PC-3 (cell line): Measurements from ENCODE around the gene ACBD4. TPM values are rescaled to one million over a fixed set of nuclear protein-coding genes. Genes with fewer than 3 reads are reported as not detected.
A peak's percentile ranks its signal among the peaks of the same experiment; 100 is the strongest.

Source experiments
- ATAC-seq: fragments of 200-7000 bp; cut with Tn5 transposase; 2 replicates; pipeline ENCODE4 v1.9.1; 2020; ENCODE audit warnings: mild to moderate bottlenecking, moderate library complexity
- BruUV-seq: library from RNA; stranded (reverse); fragments of 400-500 nt; replicated peaks from 2 replicates; lab custom pipeline; 2021; lab: Mats Ljungman, UMichigan
- CTCF ChIA-PET: fragments of 300-600 bp; sonication (Branson Sonifier 250); formaldehyde crosslinking; loops from one replicate; lab custom pipeline; 2022; ENCODE audit warnings: antibody characterized with exemption; lab: Charles Lee
- POLR2A ChIA-PET: fragments of 300-600 bp; sonication (Branson Sonifier 250); formaldehyde crosslinking; loops from one replicate; lab custom pipeline; 2022; ENCODE audit warnings: antibody characterized with exemption; ENCODE audit not compliant: unreplicated experiment; lab: Charles Lee
- DNase-seq: peaks from one replicate; pipeline ENCODE4 v3.0.0-alpha.2; 2015
- H2AFZ ChIP-seq: fragments of 300-600 bp; sonication (generic); 2 replicates; pipeline ENCODE4 v1.6.0; 2016; ENCODE audit warnings: antibody characterized with exemption, low read length
- H3F3A ChIP-seq: fragments of 300-600 bp; sonication (generic); one replicate; pipeline ENCODE4 v1.6.0; 2017; ENCODE audit warnings: antibody characterized with exemption, low read length, control low read depth, mild to moderate bottlenecking; ENCODE audit not compliant: unreplicated experiment
- H3K27ac ChIP-seq: fragments of 300-600 bp; sonication (generic); 2 replicates; pipeline ENCODE4 v1.5.1; 2016; ENCODE audit warnings: mild to moderate bottlenecking, low read length
- H3K27me3 ChIP-seq: fragments of 300-600 bp; sonication (generic); 2 replicates; pipeline ENCODE4 v1.6.1; 2016; ENCODE audit warnings: low read length, mixed read lengths
- H3K36me3 ChIP-seq: fragments of 300-600 bp; sonication (generic); 2 replicates; pipeline ENCODE4 v1.6.1; 2016; ENCODE audit warnings: low read depth, mixed run types, low read length, mixed read lengths
- H3K4me1 ChIP-seq: fragments of 300-600 bp; sonication (generic); 2 replicates; pipeline ENCODE4 v1.5.1; 2016; ENCODE audit warnings: low read length; ENCODE audit not compliant: insufficient read depth
- H3K4me2 ChIP-seq: fragments of 300-600 bp; sonication (generic); 2 replicates; pipeline ENCODE4 v1.6.0; 2016; ENCODE audit warnings: low read length
- H3K4me3 ChIP-seq: fragments of 300-600 bp; sonication (generic); 2 replicates; pipeline ENCODE4 v1.5.1; 2016; ENCODE audit warnings: mild to moderate bottlenecking, low read length, mixed read lengths
- H3K79me2 ChIP-seq: fragments of 300-600 bp; sonication (generic); 2 replicates; pipeline ENCODE4 v1.6.1; 2017; ENCODE audit warnings: low read length, mixed read lengths
- H3K9ac ChIP-seq: fragments of 300-600 bp; sonication (generic); 2 replicates; pipeline ENCODE4 v1.6.0; 2016; ENCODE audit warnings: mild to moderate bottlenecking, low read length
- H3K9me2 ChIP-seq: fragments of 300-600 bp; sonication (generic); replicated peaks from 2 replicates; pipeline ENCODE4 v1.6.1; 2016; ENCODE audit warnings: mixed run types, low read length, mixed read lengths
- H3K9me3 ChIP-seq: fragments of 300-600 bp; sonication (generic); 2 replicates; pipeline ENCODE4 v1.6.1; 2016; ENCODE audit warnings: low read length, mixed read lengths
- H4K20me1 ChIP-seq: fragments of 300-600 bp; sonication (generic); 2 replicates; pipeline ENCODE4 v1.6.1; 2016; ENCODE audit warnings: low read length, mixed read lengths
- CTCF ChIP-seq: fragments of 300-600 bp; sonication (generic); conservative IDR thresholded peaks from 2 replicates; pipeline ENCODE4 v1.5.1; 2017; ENCODE audit warnings: antibody characterized with exemption, low read depth, mild to moderate bottlenecking, low read length
- EZH2 ChIP-seq: fragments of 300-600 bp; sonication (generic); IDR thresholded peaks from one replicate; pipeline ENCODE4 v1.6.1; 2017; ENCODE audit warnings: antibody characterized with exemption, mild to moderate bottlenecking, low read length; ENCODE audit not compliant: unreplicated experiment
- EZH2phosphoT487 ChIP-seq: fragments of 300-600 bp; sonication (generic); IDR thresholded peaks from 2 replicates; pipeline ENCODE4 v1.6.1; 2018; ENCODE audit warnings: mild to moderate bottlenecking, antibody characterized with exemption, low read length, borderline replicate concordance
- intact Hi-C: fragments of 100-400 bp; cut with micrococcal nuclease; formaldehyde crosslinking; loops from 2 replicates; pipeline ENCODE4 v1.9.0; 2023
- total RNA-seq: library from RNA; depleted of rRNA; stranded (reverse); fragments of >200 nt; gene quantifications from 2 replicates; pipeline ENCODE4 v1.2.3, GENCODE V29; 2014

Gene ACBD4
- total RNA-seq, 1 experiment from 2014 or later = 12.9 TPM

- Histone ChIP-seq H3K9ac (no peak overlapping the region), H3K4me1 (peaks cover 31% of the 10 kb centered on the region), H3F3A (no peaks in the 10 kb centered on the region), H3K27me3 (no peaks in the 10 kb centered on the region), H3K36me3 (no peaks in the 10 kb centered on the region), H3K9me3 (no peaks in the 10 kb centered on the region), H3K79me2 (peaks cover 34% of the 10 kb centered on the region), H3K4me3 (no peak overlapping the region), H3K27ac (no peak overlapping the region), H3K9me2 (no peaks in the 10 kb centered on the region), H4K20me1 (no peaks in the 10 kb centered on the region), H2AFZ (no peak overlapping the region), H3K4me2 (no peak overlapping the region)
- TF ChIP-seq EZH2 (no peak), EZH2phosphoT487 (no peak), CTCF (no peak)
- CTCF ChIA-PET = no interaction called here
- intact Hi-C loops = no loop called here
- POLR2A ChIA-PET = no interaction called here
- DNase-seq (no peak), ATAC-seq (no peak)
- BruUV-seq = no TSS peak
Measured at GRCh38 chr17:45120558-45120957, 14.9 kb upstream of the ACBD4 start.

DNA sequence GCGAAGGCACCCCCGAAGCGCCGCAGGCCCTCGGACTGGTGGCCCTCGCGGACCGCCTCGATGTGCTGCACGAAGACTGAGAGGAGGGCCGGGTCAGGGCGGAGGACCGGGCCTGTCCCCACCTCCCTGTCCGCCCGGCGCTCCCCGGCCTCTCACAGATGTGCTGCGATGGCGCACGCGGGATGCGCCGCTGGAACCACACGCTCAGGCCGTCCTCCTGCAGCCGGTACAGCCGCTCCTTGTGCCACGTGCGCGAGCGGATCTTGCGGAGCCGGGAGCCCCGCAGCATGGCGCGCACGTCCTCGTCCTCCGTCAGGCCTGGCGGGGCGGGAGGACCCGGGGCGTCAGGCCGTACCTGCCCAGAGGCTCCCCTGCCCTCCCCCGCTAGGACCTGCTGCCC, 14.4 kb upstream of the ACBD4 start:
- ChIA-PET POLR2A (no interaction called here), CTCF (no interaction called here)
- Histone ChIP-seq H3K79me2 (peaks cover 37% of the 10 kb centered on the region), H3K4me2 (no peak overlapping the region), H3K4me1 (peaks cover 31% of the 10 kb centered on the region), H3K4me3 (no peak overlapping the region), H3F3A (no peaks in the 10 kb centered on the region), H2AFZ (no peak overlapping the region), H3K9ac (no peak overlapping the region), H3K9me3 (no peaks in the 10 kb centered on the region), H3K36me3 (no peaks in the 10 kb centered on the region), H3K27ac (no peak overlapping the region), H4K20me1 (no peaks in the 10 kb centered on the region), H3K27me3 (no peaks in the 10 kb centered on the region), H3K9me2 (no peaks in the 10 kb centered on the region)
- no peak for TF ChIP-seq CTCF
- TF ChIP-seq EZH2 = no peak
- no peak for TF ChIP-seq EZH2phosphoT487
- intact Hi-C loops = no loop called here
- BruUV-seq = no TSS peak
- ATAC-seq (no peak), DNase-seq (no peak)

- Histone ChIP-seq H3F3A (no peaks in the 10 kb centered on the region), H3K9ac (peak overlapping the region; percentile 36), H3K27me3 (no peaks in the 10 kb centered on the region), H3K9me3 (no peaks in the 10 kb centered on the region), H3K79me2 (peaks cover 48% of the 10 kb centered on the region), H3K4me1 (peaks cover 45% of the 10 kb centered on the region), H3K27ac (peak overlapping the region; percentile 94), H3K4me3 (no peak overlapping the region), H2AFZ (no peak overlapping the region), H4K20me1 (no peaks in the 10 kb centered on the region), H3K4me2 (peak overlapping the region; percentile 76), H3K9me2 (no peaks in the 10 kb centered on the region), H3K36me3 (no peaks in the 10 kb centered on the region)
- DNase-seq = no peak
- TF ChIP-seq EZH2phosphoT487 = no peak
- no peak for TF ChIP-seq EZH2
- TF ChIP-seq CTCF = no peak
- intact Hi-C loops = no loop called here
- POLR2A ChIA-PET = no interaction called here
- no peak for ATAC-seq
- CTCF ChIA-PET = no interaction called here
- BruUV-seq = TSS peak; percentile 96
Measured at GRCh38 chr17:45123076-45123770, 12.3 kb upstream of the ACBD4 start.
